ENCODE results near the gene DNAH6.

- TF ChIP-seq POLR2A (IDR thresholded peaks at IDR 0.05; ENCODE audit: low read depth, low read length) = no peak
- TF ChIP-seq POLR2AphosphoS5 (IDR thresholded peaks at IDR 0.05; ENCODE audit: low read depth, low read length) = no peak
- no peak for TF ChIP-seq TAF1 (IDR thresholded peaks at IDR 0.05; ENCODE audit: low read depth, low read length)
- no peak for TF ChIP-seq SPI1 (IDR thresholded peaks at IDR 0.05; ENCODE audit: low read depth, low read length)
- TF ChIP-seq PAX5 (IDR thresholded peaks at IDR 0.05; ENCODE audit: insufficient read depth, low read length, severe bottlenecking) = no peak
These were observed 295.6 kb downstream of the DNAH6 start for GRCh38 chr2:84811839-84812431.
